HG02623 (cell line): ENCODE data around the gene SPATA46.
"Not testable (repeated sequence)": the region's sequence is repeated elsewhere in the genome, so short reads cannot be mapped to it uniquely, and the experiment has no call there.

Experiments
- ATAC-seq: cut with Tn5 transposase; IDR thresholded peaks from one replicate; pipeline ENCODE4 v1.9.1; 2021; ENCODE audit warnings: moderate library complexity; ENCODE audit not compliant: unreplicated experiment

SPATA46 gene, protein sequence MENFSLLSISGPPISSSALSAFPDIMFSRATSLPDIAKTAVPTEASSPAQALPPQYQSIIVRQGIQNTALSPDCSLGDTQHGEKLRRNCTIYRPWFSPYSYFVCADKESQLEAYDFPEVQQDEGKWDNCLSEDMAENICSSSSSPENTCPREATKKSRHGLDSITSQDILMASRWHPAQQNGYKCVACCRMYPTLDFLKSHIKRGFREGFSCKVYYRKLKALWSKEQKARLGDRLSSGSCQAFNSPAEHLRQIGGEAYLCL

GRCh38 chr1:162376691-162377090, at the start of gene SPATA46:
Gene SPATA46, minus strand, starts transcription at chr1:162376854. Its CDS starts 64 bp downstream, at chr1:162376790.
- ATAC-seq = no peak

DNA sequence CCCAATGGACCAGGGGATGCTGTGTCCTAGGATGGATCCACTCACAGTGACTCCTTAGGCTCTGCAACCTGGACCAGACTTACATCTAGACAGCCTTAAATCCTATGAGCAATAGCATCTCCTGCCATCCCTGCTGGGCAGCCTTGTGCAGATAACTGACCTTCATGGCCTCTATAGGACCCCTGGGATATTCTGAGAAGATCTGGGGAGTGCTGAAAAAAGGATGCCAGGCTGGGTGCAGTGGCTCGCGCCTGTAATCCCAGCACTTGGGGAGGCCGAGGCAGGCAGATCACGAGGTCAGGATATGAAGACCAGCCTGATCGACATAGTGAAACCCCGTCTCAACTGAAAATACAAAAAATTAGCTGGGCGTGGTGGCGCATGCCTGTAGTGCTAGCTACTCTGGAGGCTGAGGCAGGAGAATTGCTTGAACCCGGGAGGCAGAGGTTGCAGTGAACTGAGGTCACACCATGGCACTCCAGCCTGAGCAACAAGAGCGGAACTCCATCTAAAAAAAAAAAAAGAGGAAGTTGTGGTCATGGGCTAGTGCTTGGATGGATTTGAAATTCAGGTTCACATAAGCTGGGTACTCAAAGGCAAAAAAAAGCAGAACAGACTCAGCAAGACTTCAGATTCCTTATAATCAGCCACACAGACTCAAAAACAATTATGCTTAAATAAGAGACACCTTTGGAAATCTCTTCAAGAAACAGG, 46.2 kb upstream of the SPATA46 start:
- no peak for ATAC-seq

DNA sequence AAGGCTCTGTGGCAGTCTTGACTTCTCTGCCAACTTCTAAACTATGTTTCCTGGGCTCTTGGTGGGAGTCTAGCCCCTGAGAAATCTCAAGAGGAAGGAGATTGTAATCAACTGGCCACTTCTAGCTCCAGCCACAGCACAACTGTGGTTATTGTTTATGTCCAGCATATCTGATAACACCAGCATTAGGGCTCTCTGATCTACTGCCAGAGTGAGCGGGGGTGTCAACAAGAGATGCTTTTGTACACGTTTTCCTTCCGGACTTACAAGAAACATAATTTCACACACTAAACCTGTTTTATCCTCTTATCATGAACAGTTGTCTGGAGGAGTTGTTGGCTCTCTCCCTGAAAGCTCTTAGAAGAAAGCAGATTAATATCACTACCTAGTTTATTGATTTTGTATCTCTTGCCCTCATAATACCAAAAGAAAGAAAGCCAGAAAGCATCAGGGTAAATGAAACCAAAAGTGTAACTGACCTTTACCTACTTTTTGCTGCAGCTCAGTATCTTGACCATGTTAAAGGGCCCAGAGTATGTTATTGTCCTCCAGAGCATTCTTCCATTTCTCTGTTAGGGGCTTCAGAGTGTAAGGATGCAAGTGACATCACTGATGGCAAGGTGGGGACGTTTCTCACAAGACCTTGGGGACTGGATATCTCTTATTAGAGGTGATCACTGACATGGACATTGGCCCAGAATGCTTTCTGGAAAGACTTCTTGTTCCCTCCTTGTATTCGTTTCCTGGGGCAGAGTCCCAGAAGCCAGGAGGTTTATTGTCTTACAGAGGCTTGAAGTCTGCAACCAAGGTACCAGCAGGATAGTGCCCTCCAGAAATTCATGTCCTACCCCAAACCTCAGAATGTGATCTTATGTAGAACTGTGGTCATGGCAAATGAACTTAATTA, 44.9 kb upstream of the SPATA46 start:
- no peak for ATAC-seq

- no peak for ATAC-seq
Observed at GRCh38 chr1:162420120-162420519, 43.5 kb upstream of the SPATA46 start.

DNA sequence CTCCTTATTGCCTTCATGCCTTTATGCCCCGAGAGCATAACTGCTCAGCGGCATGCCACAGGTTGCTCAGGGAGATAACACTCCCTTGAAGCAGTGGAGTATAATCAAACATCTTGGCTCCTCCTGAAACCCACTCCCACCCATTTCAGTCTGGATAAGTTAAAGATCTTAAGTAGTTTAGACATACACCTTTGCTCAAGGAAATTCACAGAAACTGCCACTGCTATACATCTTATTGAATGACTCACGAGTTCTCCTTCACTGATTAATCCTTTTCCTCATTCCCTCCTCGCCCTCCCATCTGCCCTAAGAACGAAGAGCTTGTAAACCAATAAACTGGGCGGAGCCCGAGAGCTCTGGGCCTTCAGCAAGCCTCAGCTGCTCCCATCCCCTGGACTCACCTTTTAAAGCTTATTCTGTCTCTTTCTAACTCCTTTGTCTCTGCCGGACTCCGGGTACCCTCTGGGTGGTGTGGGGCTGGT, 42.8 kb upstream of the SPATA46 start:
- ATAC-seq = not testable (repeated sequence)

DNA sequence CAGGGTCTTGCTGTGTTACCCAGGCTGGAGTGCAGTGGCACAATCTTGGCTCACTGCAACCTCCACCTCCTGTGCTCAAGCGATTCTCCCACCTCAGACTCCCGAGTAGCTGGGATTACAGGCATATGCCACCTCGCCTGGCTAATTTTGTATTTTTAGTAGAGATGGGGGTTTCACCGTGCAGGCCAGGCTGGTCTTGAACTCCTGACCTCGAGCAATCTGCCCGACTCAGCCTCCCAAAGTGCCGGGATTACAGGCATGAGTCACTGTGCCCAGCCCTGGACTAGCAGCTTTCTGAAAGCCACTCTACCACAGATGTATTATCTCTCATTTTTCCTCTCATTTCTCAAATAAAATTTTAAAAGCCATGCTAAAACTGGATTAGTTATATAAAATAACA, 41.9 kb upstream of the SPATA46 start:
- not testable (repeated sequence) for ATAC-seq

GRCh38 chr1:162417650-162418049, 41.0 kb upstream of the SPATA46 start:
- ATAC-seq = no peak

- ATAC-seq = no peak
Observed at GRCh38 chr1:162416909-162417308, 40.3 kb upstream of the SPATA46 start.

GRCh38 chr1:162416215-162416614, 39.6 kb upstream of the SPATA46 start:
- ATAC-seq = no peak

- ATAC-seq = no peak
Observed at GRCh38 chr1:162412002-162412401, 35.3 kb upstream of the SPATA46 start, which contains the start of gene SH2D1B. Gene SH2D1B, minus strand, starts transcription at chr1:162412136. Its CDS starts 120 bp downstream, at chr1:162412016.

GRCh38 chr1:162407539-162407938, 30.9 kb upstream of the SPATA46 start:
- ATAC-seq = no peak

DNA sequence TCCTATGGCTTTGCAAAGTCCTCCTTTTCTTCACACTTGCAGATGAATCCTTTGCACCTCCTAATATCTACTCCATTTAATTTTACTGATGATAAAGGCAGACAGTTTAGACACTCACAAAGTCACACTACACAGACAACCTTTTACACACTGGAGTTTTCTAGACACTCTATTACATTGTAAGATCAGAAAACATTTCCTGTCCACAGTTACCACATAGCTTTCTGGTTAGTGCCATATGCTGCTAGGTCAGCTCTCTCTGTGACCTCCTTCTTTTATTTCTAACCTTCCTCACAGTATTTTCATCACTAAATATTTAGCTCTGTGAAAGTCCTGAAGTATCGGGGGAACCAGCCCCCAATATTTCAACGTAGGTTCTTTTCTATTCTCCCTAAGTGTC, 30.2 kb upstream of the SPATA46 start:
- no peak for ATAC-seq

- ATAC-seq = no peak
Observed at GRCh38 chr1:162405800-162406199, 29.1 kb upstream of the SPATA46 start.

- ATAC-seq = no peak
Observed at GRCh38 chr1:162404550-162405160, 28.0 kb upstream of the SPATA46 start.

GRCh38 chr1:162400790-162401355, 24.2 kb upstream of the SPATA46 start:
- ATAC-seq = no peak

- ATAC-seq = no peak
Observed at GRCh38 chr1:162398999-162399580, 22.4 kb upstream of the SPATA46 start.

- ATAC-seq = no peak
Observed at GRCh38 chr1:162397943-162398560, 21.4 kb upstream of the SPATA46 start.

DNA sequence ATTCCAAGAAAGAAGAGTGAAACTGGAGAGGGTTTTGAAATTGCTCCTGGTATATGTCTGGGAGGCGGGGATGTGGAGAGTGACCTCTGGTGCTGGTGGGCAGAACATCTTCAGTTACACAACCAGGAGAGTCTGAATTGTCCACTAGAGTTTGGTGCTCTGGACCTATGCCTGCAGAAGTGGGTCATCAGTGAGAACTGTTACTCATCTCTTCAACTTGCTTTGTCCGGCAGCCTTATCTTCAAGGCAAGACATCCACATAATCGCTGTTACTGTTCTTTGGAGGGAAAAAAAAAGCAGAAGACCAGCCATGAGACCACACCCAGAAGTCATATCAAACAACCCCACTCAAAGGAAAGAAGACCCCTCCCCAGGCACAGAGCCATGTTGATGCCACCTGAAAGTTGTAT, 20.4 kb upstream of the SPATA46 start:
- ATAC-seq = no peak

GRCh38 chr1:162396201-162396906, 19.7 kb upstream of the SPATA46 start:
- no peak for ATAC-seq
